IPS-NIHi11 (cell line): ENCODE measurements around the gene CEMP1.

Experiments
- DNase-seq: peaks from one replicate; pipeline ENCODE4 v3.0.0; 2012; ENCODE audit warnings: mixed read lengths, low spot score

CEMP1 gene

GRCh38 chr16:2483939-2484897, 47.0 kb downstream of the CEMP1 start:
- DNase-seq, result no peak

GRCh38 chr16:2482708-2483534, 48.3 kb downstream of the CEMP1 start:
- no peak for DNase-seq

GRCh38 chr16:2482249-2482648, 49.0 kb downstream of the CEMP1 start:
- no peak for DNase-seq

GRCh38 chr16:2481676-2482075, 49.5 kb downstream of the CEMP1 start:
- no peak for DNase-seq

GRCh38 chr16:2480948-2481347, 50.3 kb downstream of the CEMP1 start:
- DNase-seq, result no peak
